ENCODE data around the gene NUDT2.
"Not testable (repeated sequence)": the region's sequence is repeated elsewhere in the genome, so short reads cannot be mapped to it uniquely, and the experiment has no call there.

DNA sequence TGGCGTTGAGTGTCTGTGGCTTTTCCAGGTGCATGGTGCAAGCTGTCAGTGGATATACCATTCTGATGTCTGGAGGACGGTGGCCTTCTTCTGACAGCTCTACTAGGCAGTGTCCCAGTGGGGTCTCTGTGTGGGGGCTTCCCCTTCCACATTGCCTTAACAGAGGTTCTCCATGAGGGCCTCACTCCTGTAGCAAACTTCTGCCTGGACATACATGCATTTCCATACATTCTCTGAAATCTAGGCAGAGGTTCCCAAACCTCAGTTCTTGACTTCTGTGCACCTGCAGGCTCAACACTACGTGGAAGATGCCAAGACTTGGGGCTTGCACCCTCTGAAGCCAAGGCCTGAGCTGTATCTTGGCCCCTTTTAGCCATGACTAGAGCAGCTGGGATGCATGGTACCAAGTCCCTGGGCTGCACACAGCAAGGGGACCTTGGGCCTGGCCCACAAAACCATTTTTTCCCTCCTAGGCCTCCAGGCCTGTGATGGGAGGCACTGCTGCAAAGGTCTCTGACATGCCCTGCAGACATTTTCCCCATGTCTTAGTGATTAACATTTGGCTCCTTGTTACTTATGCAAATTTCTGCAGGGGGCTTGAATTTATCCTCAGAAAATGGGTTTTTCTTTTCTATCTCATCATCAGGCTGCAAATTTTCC is 38.5 kb downstream of the NUDT2 start:
- TF ChIP-seq EZH2 (IDR thresholded peaks at IDR 0.05; ENCODE audit: low read length, unreplicated experiment); EZH2phosphoT487 (IDR thresholded peaks at IDR 0.05; ENCODE audit: borderline replicate concordance, low read length): not testable (repeated sequence)
- TF ChIP-seq, protein P1, sequence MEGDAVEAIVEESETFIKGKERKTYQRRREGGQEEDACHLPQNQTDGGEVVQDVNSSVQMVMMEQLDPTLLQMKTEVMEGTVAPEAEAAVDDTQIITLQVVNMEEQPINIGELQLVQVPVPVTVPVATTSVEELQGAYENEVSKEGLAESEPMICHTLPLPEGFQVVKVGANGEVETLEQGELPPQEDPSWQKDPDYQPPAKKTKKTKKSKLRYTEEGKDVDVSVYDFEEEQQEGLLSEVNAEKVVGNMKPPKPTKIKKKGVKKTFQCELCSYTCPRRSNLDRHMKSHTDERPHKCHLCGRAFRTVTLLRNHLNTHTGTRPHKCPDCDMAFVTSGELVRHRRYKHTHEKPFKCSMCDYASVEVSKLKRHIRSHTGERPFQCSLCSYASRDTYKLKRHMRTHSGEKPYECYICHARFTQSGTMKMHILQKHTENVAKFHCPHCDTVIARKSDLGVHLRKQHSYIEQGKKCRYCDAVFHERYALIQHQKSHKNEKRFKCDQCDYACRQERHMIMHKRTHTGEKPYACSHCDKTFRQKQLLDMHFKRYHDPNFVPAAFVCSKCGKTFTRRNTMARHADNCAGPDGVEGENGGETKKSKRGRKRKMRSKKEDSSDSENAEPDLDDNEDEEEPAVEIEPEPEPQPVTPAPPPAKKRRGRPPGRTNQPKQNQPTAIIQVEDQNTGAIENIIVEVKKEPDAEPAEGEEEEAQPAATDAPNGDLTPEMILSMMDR (conservative IDR thresholded peaks at IDR 0.05; ENCODE audit: low read depth, low read length) = not testable (repeated sequence)
